ENCODE measurements around the gene ULK4.
"Not testable (repeated sequence)": the region's sequence is repeated elsewhere in the genome, so short reads cannot be mapped to it uniquely, and the experiment has no call there.

The ULK4 gene

GRCh38 chr3:41961751-41962679 lies at the start of gene ULK4:
Gene ULK4 (minus strand): TSS chr3:41962103. CDS start chr3:41954759, 7,344 bp downstream.
- H3K4me3 ChIP-seq (ENCODE audit: low read depth, low read length), result peak within 1 kb of the TSS; percentile 91

- H3K4me3 ChIP-seq (ENCODE audit: low read depth, low read length), result no peak overlapping the region
These were observed 48.6 kb upstream of the ULK4 start for GRCh38 chr3:42010530-42010929.

DNA sequence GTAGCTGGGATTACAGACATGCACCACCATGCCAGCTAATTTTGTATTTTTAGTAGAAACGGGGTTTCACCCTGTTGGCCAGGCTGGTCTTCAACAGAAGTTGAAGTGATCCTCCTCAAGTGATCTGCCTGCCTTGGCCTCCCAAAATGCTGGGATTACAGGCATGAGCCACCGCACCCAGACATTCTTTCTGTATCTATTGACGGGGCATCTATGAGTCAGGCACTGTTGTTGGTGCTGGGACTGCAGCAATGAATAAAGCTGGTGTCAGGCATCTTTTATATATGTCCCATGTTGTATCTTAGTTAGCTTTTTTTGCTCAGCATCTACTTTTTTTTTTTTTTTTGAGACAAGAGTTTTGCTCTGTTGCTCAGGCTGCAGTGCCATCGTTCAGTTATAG lies 47.6 kb upstream of the ULK4 start:
- no peak overlapping the region for H3K4me3 ChIP-seq (ENCODE audit: low read depth, low read length)

DNA sequence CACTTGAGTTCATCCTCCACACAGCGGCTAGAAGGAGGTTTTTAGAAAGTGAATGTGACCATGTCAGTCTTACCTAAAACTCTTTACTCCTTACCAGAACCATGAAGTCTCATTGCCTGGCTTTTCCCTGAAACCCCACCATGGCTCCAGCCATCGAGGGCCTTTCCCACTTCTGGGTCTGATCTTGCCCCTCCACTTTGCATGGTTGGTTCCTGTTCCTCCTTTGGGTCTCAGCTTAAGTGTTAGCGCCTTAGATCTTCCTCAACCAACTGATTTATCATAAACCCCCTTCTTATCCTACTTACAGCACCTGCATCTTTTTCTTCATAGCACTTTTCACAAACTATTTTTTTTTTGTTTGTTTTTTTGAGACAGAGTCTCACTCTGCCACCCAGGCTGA lies 45.9 kb upstream of the ULK4 start:
- no peak overlapping the region for H3K4me3 ChIP-seq (ENCODE audit: low read depth, low read length)

- no peak overlapping the region for H3K4me3 ChIP-seq (ENCODE audit: low read depth, low read length)
These were observed 43.5 kb upstream of the ULK4 start for GRCh38 chr3:42005401-42005800.

DNA sequence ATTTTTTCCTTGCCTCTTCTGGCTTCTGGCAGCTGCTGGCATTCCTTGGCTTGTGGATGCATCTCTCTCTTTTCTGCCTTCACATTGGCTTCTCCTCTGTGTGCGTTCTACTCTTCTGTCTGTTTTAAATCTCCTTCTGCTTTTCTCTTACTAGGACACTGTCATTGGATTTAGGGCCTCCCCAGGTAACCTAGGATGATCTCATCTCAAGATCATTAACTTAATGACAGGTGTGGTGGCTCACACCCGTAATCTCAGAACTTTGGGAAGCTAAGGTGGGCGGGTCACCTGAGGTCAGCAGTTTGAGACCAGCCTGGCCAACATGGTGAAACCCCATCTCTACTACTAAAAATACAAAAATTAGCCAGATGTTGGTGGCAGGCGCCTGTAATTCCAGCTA lies 40.9 kb upstream of the ULK4 start:
- no peak overlapping the region for H3K4me3 ChIP-seq (ENCODE audit: low read depth, low read length)

DNA sequence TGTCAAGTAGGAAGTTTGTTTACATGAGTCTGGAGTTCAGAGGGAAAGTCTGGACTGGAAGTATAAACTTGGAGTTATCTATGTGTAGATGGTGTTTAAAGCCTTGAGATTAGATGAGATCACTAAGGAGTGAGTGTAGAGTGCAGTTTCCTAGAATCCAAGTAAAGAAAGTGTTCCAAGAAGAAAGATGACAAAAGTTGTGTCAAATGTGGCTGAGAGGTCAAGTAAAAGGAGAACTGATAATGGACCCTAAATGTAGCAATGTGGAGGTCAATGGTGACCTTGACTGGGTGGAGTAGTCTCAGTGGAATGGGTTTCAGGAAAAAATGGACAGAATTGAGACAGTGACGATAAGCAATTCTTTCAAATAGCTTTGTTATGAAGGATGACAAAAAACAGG lies 39.9 kb upstream of the ULK4 start:
- H3K4me3 ChIP-seq (ENCODE audit: low read depth, low read length), result no peak overlapping the region

DNA sequence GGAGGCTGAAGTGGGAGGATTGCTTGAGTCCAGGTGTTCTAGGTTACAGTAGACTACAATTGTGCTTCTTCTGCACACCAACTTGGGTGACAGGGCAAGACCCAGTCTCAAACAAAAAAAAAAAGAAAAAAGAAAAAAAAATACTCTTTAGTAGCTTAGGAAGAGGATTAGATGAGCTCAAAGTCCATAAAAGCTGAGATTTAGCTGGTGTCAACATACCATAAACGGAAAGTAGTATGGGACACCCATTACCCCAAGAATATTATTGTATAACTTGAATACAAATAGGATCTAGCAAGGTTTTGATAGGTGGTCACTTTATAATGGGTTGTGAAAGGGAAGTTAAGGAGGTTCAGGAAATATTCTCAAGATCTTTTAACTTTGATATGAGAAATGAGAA lies 38.0 kb upstream of the ULK4 start:
- H3K4me3 ChIP-seq (ENCODE audit: low read depth, low read length), result no peak overlapping the region

DNA sequence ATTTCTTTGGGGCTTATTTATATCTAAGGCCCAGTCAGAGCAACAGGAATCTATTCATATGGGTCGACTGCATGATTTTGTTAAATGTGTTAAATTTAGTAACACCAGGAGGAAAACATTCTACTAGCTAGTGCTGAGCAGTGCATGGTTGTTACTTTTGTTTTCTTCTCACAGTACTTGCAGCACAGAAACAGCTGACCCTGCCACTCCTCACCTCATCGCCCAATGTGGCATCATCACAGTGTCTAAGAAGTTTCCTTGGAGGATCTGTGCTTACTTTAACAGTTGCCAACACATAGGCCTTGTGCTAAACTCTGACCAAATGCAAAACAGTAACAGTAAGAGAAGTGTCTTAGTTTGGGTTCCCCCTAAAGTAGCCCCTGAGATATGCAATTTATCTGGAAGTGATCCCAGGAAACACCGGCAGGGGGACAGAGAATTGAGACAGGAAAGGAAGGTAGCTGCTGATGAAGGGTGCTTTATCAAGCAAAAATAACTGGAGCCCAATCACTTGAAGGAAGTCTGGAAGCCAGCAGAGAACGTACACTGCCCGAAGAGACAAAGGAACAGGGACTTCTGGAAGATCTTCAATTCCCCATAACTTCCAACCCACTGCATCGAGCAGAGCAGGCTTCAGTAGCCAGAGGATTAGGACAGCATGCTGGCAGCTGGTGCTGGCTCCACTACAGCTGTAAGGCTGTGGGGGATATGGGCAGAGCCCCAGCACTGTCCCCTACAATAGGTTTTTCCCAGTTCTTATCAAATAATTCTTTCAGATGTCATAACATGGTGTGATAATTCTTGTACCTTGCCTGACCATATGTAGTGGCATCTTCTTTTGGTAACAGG lies 36.0 kb upstream of the ULK4 start:
- H3K4me3 ChIP-seq (ENCODE audit: low read depth, low read length), result no peak overlapping the region

GRCh38 chr3:41991437-41991836 lies 29.5 kb upstream of the ULK4 start:
- H3K4me3 ChIP-seq (ENCODE audit: low read depth, low read length), result no peak overlapping the region

- no peak overlapping the region for H3K4me3 ChIP-seq (ENCODE audit: low read depth, low read length)
These were observed 27.6 kb upstream of the ULK4 start for GRCh38 chr3:41989518-41989917.

GRCh38 chr3:41987627-41988026 lies 25.7 kb upstream of the ULK4 start:
- no peak overlapping the region for H3K4me3 ChIP-seq (ENCODE audit: low read depth, low read length)

DNA sequence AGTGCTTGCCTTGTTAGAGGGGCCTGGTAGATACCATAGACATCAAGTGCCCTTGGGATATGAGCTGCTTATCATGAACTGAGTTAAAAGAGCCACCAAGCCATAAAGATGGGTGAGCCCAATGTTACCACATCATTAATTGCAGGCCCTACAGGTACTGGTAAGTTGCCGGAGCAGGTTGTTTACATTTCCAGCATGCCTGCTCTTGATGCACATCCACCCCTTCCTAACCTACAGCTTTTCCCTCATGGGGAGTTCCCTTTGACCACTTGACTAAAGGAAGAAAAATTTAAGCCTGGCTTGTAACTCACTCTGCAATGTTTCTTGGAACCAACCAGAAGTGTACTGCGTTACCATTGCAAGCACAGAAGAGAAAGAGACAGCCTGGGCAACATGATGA lies 24.7 kb upstream of the ULK4 start:
- no peak overlapping the region for H3K4me3 ChIP-seq (ENCODE audit: low read depth, low read length)

DNA sequence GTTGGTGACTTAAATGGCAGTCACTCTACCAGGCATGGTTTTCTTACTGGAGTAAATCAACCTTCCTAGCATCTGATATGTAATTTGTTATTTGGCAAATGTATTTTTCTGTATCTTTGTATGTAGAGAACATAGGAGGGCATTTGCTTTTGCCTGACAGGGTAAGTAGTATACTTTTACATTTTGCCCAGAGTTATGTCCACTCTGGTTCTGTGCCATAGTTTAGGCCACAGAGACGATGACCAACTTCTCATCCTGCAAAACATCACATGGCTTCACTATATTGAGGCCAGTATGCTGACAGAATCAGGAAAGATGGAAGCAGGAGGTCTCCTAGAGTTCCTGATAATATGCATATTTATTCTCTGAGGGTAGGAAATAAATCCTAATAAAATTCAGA lies 23.1 kb upstream of the ULK4 start:
- no peak overlapping the region for H3K4me3 ChIP-seq (ENCODE audit: low read depth, low read length)

DNA sequence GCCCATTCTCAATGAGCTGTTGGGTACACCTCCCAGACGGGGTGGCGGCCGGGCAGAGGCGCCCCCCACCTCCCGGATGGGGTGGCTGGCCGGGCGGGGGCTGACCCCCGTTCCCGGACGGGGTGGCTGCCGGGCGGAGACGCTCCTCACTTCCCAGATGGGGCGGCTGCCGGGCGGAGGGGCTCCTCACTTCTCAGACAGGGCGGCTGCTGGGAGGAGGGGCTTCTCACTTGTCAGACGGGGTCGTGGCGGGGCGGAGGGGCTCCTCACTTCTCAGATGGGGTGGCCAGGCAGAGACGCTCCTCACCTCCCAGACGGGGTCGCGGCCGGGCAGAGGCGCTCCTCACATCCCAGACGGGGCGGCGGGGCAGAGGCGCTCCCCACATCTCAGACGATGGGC lies 21.2 kb upstream of the ULK4 start:
- H3K4me3 ChIP-seq (ENCODE audit: low read depth, low read length), result not testable (repeated sequence)

DNA sequence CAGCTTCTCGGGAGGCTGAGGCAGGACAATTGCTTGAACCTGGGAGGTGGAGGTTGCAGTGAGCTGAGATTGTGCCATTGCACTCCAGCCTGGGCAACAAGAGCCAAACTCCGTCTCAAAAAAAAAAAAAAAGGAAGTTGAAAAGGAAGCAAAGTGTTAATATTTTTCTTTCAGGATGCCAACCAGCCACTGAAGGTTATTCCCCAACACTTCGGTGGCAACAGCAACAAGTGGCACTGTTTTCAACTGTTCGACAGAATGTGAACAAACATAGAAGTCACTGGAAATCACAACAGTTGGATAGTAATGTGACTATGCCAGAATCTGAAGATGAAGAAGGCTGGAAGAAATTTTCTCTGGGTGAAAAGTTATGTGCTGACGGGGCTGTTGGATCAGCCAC lies 15.5 kb upstream of the ULK4 start:
- not testable (repeated sequence) for H3K4me3 ChIP-seq (ENCODE audit: low read depth, low read length)

DNA sequence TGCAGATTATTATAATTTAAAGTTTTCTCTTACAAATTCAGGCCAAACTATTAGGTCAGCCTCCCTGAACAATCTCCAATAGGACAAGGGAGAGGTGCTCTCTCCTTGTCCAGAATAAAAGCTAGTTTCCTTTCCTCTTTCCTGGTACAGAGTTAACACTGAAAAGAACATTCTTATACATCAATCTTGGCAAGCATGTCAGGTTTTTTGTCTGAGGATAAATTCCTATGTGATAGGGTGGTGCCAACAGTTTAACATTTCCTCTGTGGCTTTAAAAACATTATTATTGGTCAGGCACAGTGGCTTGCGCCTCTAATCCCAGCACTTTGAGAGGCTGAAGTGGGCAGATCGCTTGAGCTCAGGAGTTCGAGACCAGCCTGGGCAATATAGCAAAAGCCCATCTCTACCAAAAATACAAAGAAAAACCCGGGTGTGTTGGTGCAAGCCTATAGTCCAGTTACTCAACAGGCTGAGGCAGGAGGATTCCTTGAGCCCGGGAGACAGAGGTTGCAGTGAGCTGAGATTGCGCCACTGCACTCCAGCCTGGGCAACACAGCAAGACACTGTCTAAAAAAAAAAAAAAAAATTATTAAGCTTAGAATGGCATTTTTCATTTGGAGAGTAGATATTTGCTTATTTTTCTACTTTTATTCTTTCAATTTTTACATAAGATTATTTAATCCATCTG lies 13.7 kb upstream of the ULK4 start:
- no peak overlapping the region for H3K4me3 ChIP-seq (ENCODE audit: low read depth, low read length)

DNA sequence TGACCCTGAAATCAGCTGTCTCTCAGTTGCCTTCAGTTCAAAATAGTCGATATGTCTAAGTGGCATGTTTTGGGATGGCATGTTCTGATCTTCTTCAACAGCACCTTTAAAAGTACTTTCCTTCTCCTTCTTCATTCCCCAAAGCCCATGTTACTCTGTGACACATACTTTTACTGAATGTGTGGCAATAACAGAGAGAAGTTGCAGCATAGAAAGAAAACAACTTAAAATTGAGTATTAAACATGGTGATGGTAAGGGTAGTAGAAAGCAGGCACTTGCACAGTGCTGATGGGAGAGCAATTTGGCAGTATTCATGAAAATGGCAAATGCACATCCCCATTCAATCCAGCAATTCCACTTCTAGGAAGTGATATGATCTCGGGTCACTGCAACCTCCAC lies 12.3 kb upstream of the ULK4 start:
- no peak overlapping the region for H3K4me3 ChIP-seq (ENCODE audit: low read depth, low read length)

- no peak overlapping the region for H3K4me3 ChIP-seq (ENCODE audit: low read depth, low read length)
These were observed 10.9 kb upstream of the ULK4 start for GRCh38 chr3:41972802-41973201.

- no peak overlapping the region for H3K4me3 ChIP-seq (ENCODE audit: low read depth, low read length)
These were observed 4.3 kb upstream of the ULK4 start for GRCh38 chr3:41966206-41966605.

DNA sequence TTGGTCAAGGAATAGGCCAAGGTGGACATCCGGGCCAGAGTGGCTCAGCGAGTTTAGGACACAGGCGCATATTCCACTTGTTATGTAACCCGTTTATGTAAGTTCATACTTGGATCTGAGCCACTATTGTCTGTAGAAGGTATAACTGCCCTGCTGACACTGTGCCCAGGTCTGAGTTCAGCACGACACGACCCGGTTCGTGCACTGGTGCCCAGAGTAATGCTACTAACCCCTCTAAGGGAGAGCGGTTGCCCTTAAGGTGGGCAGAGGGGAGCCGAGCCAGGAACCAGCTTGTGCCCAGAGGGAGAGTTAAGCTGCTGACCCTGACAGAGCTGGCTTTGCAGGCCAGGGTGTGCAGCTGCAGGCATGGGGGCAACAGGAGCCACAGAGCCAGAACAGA lies 1.9 kb upstream of the ULK4 start:
- no peak overlapping the region for H3K4me3 ChIP-seq (ENCODE audit: low read depth, low read length)

Measured in iPS-11a (cell line).